PFSK-1 (cell line): ENCODE results near the gene FAHD1.

Experiments used
- FOXP2 ChIP-seq: optimal IDR thresholded peaks from 2 replicates; pipeline ENCODE3; 2011; ENCODE audit warnings: borderline replicate concordance, control low read depth, inconsistent platforms; ENCODE audit not compliant: insufficient read depth; ENCODE audit errors: extremely low read length, extremely low read depth
- POLR2AphosphoS5 ChIP-seq: IDR thresholded peaks from 2 replicates; pipeline ENCODE4 v1.6.1; 2012; ENCODE audit warnings: low read depth, mild to moderate bottlenecking, control low read depth, low read length, moderate library complexity
- REST ChIP-seq, 2 experiments: IDR thresholded peaks; 2 replicates each; pipeline versions ENCODE4 v1.6.1 to v1.8.0; 2011 to 2012; ENCODE audit warnings: low read depth in 2 of 2, low read length in 2 of 2, control low read depth in 1 of 2, inconsistent platforms in 1 of 2, mild to moderate bottlenecking in 1 of 2, moderate library complexity in 1 of 2; ENCODE audit not compliant: insufficient read depth in 1 of 2
- SIN3A ChIP-seq: IDR thresholded peaks from 2 replicates; pipeline ENCODE4 v1.6.1; 2012; ENCODE audit warnings: mild to moderate bottlenecking, low read length, moderate library complexity, borderline replicate concordance; ENCODE audit not compliant: insufficient read depth
- TAF1 ChIP-seq: IDR thresholded peaks from 2 replicates; pipeline ENCODE4 v1.6.1; 2012; ENCODE audit warnings: low read length, control low read depth, borderline replicate concordance; ENCODE audit not compliant: insufficient read depth

FAHD1 gene

GRCh38 chr16:1822801-1823200 lies 4.2 kb upstream of the FAHD1 start:
- TF ChIP-seq TAF1 (no peak), POLR2AphosphoS5 (no peak), FOXP2 (no peak), REST (IDR thresholded peaks at IDR 0.05; ENCODE audit: insufficient read depth in 1 of 2, low read depth in 2 of 2, low read length in 2 of 2) (no peak), SIN3A (no peak)

- TF ChIP-seq SIN3A = no peak
- TF ChIP-seq REST (IDR thresholded peaks at IDR 0.05; ENCODE audit: insufficient read depth in 1 of 2, low read depth in 2 of 2, low read length in 2 of 2) = no peak
- TF ChIP-seq POLR2AphosphoS5 = no peak
- TF ChIP-seq FOXP2 = no peak
- TF ChIP-seq TAF1 = no peak
These were observed 3.2 kb upstream of the FAHD1 start for GRCh38 chr16:1823821-1824220.

DNA sequence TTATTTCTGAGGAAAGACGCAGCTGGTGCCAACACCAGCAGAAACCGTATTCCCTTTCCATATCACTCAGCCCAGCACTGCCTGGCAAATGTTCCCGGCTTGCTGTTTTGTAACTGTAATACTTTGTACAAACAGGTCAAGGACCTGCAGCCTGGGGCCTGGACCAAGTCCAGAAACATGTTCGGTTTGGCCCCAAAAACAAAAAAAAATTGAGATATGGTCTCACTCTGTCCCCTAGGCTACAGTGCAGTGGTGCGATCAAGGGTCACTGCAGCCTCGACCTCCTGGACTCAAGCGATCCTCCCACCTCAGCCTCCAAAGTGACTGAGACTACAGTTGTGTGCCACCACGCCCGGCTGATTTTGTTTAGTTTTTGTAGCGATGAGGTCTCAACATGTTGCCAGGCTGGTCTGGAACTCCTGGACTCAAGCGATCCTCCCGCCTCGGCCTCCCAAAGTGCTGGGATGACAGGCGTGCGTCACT lies 1.6 kb upstream of the FAHD1 start:
- TF ChIP-seq REST (IDR thresholded peaks at IDR 0.05; ENCODE audit: insufficient read depth in 1 of 2, low read depth in 2 of 2, low read length in 2 of 2) (no peak), POLR2AphosphoS5 (no peak), TAF1 (no peak), FOXP2 (no peak), SIN3A (no peak)

GRCh38 chr16:1825864-1826690 lies 929 bp upstream of the FAHD1 start:
- TF ChIP-seq TAF1 (no peak), REST (IDR thresholded peaks at IDR 0.05; ENCODE audit: insufficient read depth in 1 of 2, low read depth in 2 of 2, low read length in 2 of 2) (no peak), POLR2AphosphoS5 (no peak), FOXP2 (no peak), SIN3A (no peak)
